Osteoblast (primary cell): ENCODE data around the gene DCAF6. TPM values are rescaled to one million over a fixed set of nuclear protein-coding genes. Genes with fewer than 3 reads are reported as not detected.

Experiments used
- DNase-seq: peaks from one replicate; pipeline ENCODE4 v3.0.0; 2011; ENCODE audit warnings: low spot score, mixed read lengths; ENCODE audit not compliant: insufficient read length; ENCODE audit errors: missing footprints
- H2AFZ ChIP-seq: 2 replicates; pipeline ENCODE4 v1.6.0; 2011; ENCODE audit warnings: mild to moderate bottlenecking, low read length
- H3K27ac ChIP-seq: 2 replicates; pipeline ENCODE4 v1.5.1; 2011; ENCODE audit warnings: mild to moderate bottlenecking, low read depth, low read length, moderate library complexity
- H3K27me3 ChIP-seq: 2 replicates; pipeline ENCODE4 v1.6.0; 2012; ENCODE audit warnings: mild to moderate bottlenecking, control low read depth, inconsistent platforms, low read length, moderate library complexity; ENCODE audit not compliant: insufficient read depth
- H3K36me3 ChIP-seq: 2 replicates; pipeline ENCODE4 v1.5.1; 2011; ENCODE audit warnings: mild to moderate bottlenecking, low read length, control low read depth, moderate library complexity; ENCODE audit not compliant: insufficient read depth
- H3K4me1 ChIP-seq: 2 replicates; pipeline ENCODE4 v1.5.1; 2011; ENCODE audit warnings: mild to moderate bottlenecking, low read length, control low read depth, moderate library complexity; ENCODE audit not compliant: insufficient read depth
- H3K4me2 ChIP-seq: 2 replicates; pipeline ENCODE4 v1.6.0; 2011; ENCODE audit warnings: mild to moderate bottlenecking, low read length; ENCODE audit not compliant: insufficient read depth
- H3K4me3 ChIP-seq: fragments of 200-600 bp; sonication (generic); 3 replicates; pipeline ENCODE4 v1.5.1; 2012; ENCODE audit warnings: mild to moderate bottlenecking, low read length, inconsistent platforms; ENCODE audit not compliant: insufficient read depth
- H3K79me2 ChIP-seq: 2 replicates; pipeline ENCODE4 v1.6.0; 2012; ENCODE audit warnings: mild to moderate bottlenecking, low read length, control low read depth, inconsistent platforms; ENCODE audit not compliant: insufficient read depth
- H3K9me3 ChIP-seq: 2 replicates; pipeline ENCODE4 v1.5.1; 2011; ENCODE audit warnings: low read depth, low read length, control low read depth
- H4K20me1 ChIP-seq: 2 replicates; pipeline ENCODE4 v1.6.0; 2012; ENCODE audit warnings: mild to moderate bottlenecking, low read length, control low read depth; ENCODE audit not compliant: insufficient read depth
- total RNA-seq: library from RNA; depleted of rRNA; stranded (reverse); fragments of >200 nt; gene quantifications from 2 replicates; pipeline ENCODE4 v1.2.3, GENCODE V29; 2012
- TF ChIP-seq, protein P1 (sequence below): IDR thresholded peaks from 2 replicates; pipeline ENCODE4 v1.5.1; 2011; ENCODE audit warnings: mild to moderate bottlenecking, low read depth, low read length, moderate library complexity; ENCODE audit errors: extremely low read depth

Gene DCAF6
- total RNA-seq, 1 donor: 91.6 TPM

- TF ChIP-seq, protein P1, sequence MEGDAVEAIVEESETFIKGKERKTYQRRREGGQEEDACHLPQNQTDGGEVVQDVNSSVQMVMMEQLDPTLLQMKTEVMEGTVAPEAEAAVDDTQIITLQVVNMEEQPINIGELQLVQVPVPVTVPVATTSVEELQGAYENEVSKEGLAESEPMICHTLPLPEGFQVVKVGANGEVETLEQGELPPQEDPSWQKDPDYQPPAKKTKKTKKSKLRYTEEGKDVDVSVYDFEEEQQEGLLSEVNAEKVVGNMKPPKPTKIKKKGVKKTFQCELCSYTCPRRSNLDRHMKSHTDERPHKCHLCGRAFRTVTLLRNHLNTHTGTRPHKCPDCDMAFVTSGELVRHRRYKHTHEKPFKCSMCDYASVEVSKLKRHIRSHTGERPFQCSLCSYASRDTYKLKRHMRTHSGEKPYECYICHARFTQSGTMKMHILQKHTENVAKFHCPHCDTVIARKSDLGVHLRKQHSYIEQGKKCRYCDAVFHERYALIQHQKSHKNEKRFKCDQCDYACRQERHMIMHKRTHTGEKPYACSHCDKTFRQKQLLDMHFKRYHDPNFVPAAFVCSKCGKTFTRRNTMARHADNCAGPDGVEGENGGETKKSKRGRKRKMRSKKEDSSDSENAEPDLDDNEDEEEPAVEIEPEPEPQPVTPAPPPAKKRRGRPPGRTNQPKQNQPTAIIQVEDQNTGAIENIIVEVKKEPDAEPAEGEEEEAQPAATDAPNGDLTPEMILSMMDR: no peak
- Histone ChIP-seq H3K4me2 (no peak overlapping the region), H3K4me1 (peaks cover 4% of the 10 kb centered on the region), H4K20me1 (peaks cover 3% of the 10 kb centered on the region), H3K36me3 (peaks cover 3% of the 10 kb centered on the region), H3K27me3 (no peaks in the 10 kb centered on the region), H3K27ac (peak overlapping the region; percentile 22), H3K9me3 (no peaks in the 10 kb centered on the region), H3K4me3 (no peak overlapping the region), H3K79me2 (no peaks in the 10 kb centered on the region), H2AFZ (no peak overlapping the region)
- DNase-seq: no peak
Observed at GRCh38 chr1:168057355-168057754, 120.9 kb downstream of the DCAF6 start.

GRCh38 chr1:168057921-168058320 is 121.4 kb downstream of the DCAF6 start:
- no peak overlapping the region for H3K4me2 ChIP-seq
- H3K27ac ChIP-seq: peak overlapping the region; percentile 22
- H2AFZ ChIP-seq: no peak overlapping the region
- H3K4me3 ChIP-seq: no peak overlapping the region
- DNase-seq: no peak
- no peaks in the 10 kb centered on the region for H3K79me2 ChIP-seq
- peaks cover 3% of the 10 kb centered on the region for H3K36me3 ChIP-seq
- H3K27me3 ChIP-seq: no peaks in the 10 kb centered on the region
- no peaks in the 10 kb centered on the region for H3K9me3 ChIP-seq
- TF ChIP-seq, protein P1: no peak
- peaks cover 3% of the 10 kb centered on the region for H4K20me1 ChIP-seq
- H3K4me1 ChIP-seq: peaks cover 4% of the 10 kb centered on the region

- H3K27ac ChIP-seq: no peak overlapping the region
- no peaks in the 10 kb centered on the region for H3K79me2 ChIP-seq
- no peaks in the 10 kb centered on the region for H3K27me3 ChIP-seq
- H3K36me3 ChIP-seq: peaks cover 18% of the 10 kb centered on the region
- H4K20me1 ChIP-seq: no peaks in the 10 kb centered on the region
- DNase-seq: peak; percentile 6
- no peak overlapping the region for H2AFZ ChIP-seq
- no peak overlapping the region for H3K4me3 ChIP-seq
- peaks cover 4% of the 10 kb centered on the region for H3K4me1 ChIP-seq
- H3K9me3 ChIP-seq: no peaks in the 10 kb centered on the region
- TF ChIP-seq, protein P1: no peak
- no peak overlapping the region for H3K4me2 ChIP-seq
Observed at GRCh38 chr1:168064216-168064615, 127.7 kb downstream of the DCAF6 start.

DNA sequence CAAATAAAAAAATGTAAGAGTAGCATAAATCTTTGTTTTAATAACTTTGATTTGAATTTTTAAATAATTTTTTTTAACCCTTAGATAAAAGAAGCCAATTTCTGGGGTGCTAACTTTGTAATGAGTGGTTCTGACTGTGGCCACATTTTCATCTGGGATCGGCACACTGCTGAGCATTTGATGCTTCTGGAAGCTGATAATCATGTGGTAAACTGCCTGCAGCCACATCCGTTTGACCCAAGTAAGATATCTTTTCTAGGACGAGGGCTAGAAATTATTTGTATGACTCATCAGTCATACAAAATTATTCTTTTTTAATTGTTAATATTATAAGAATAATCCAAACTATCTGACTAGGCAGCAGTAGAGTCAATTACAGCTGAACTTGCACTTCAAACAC is 129.0 kb downstream of the DCAF6 start:
- Histone ChIP-seq H4K20me1 (no peaks in the 10 kb centered on the region), H3K4me1 (peaks cover under 1% of the 10 kb centered on the region), H3K36me3 (peaks cover 30% of the 10 kb centered on the region), H3K9me3 (no peaks in the 10 kb centered on the region), H2AFZ (no peak overlapping the region), H3K27ac (no peak overlapping the region), H3K4me2 (no peak overlapping the region), H3K27me3 (no peaks in the 10 kb centered on the region), H3K79me2 (no peaks in the 10 kb centered on the region), H3K4me3 (no peak overlapping the region)
- DNase-seq: no peak
- TF ChIP-seq, protein P1: no peak
